H1 (cell line): ENCODE results near the gene SLC5A4. TPM values are rescaled to one million over a fixed set of nuclear protein-coding genes. Genes with fewer than 3 reads are reported as not detected.

Experiments used
- CTCF ChIA-PET: fragments of 300-600 bp; sonication (Branson Sonifier 250); formaldehyde crosslinking; loops from one replicate; lab custom pipeline; 2021; ENCODE audit not compliant: partially characterized antibody; lab: Charles Lee
- POLR2A ChIA-PET: fragments of 300-600 bp; sonication (Branson Sonifier 250); formaldehyde crosslinking; loops from one replicate; lab custom pipeline; 2021; ENCODE audit warnings: inconsistent platforms; ENCODE audit not compliant: partially characterized antibody; lab: Charles Lee
- DNase-seq, 2 experiments: peaks; one replicate each; pipeline versions ENCODE4 v3.0.0 to v3.0.0-alpha.2; 2010 to 2022; ENCODE audit warnings: low spot score in 2 of 2, low read depth in 1 of 2, mixed read lengths in 1 of 2
- FAIRE-seq: peaks from 2 replicates; lab custom pipeline; 2011; peaks lifted over from hg19 to GRCh38; lab: Jason Lieb, UNC
- H2AFZ ChIP-seq: 2 replicates; pipeline ENCODE4 v1.8.1; 2012; ENCODE audit warnings: low read length, inconsistent platforms
- H2AK5ac ChIP-seq: 2 replicates; pipeline ENCODE4 v1.6.1; 2013; ENCODE audit warnings: low read depth, low read length
- H2BK120ac ChIP-seq: replicated peaks from 2 replicates; pipeline ENCODE3; 2013; ENCODE audit warnings: low read depth, low read length, inconsistent platforms
- H2BK12ac ChIP-seq: 2 replicates; pipeline ENCODE4 v1.6.1; 2013; ENCODE audit warnings: low read depth, low read length
- H2BK15ac ChIP-seq: 2 replicates; pipeline ENCODE4 v1.6.1; 2013; ENCODE audit warnings: low read length
- H2BK20ac ChIP-seq: 2 replicates; pipeline ENCODE4 v1.6.1; 2013; ENCODE audit warnings: low read length
- H2BK5ac ChIP-seq: 2 replicates; pipeline ENCODE4 v1.6.1; 2013; ENCODE audit warnings: low read depth, low read length
- H3K14ac ChIP-seq: 2 replicates; pipeline ENCODE4 v1.6.1; 2013; ENCODE audit warnings: inconsistent platforms; ENCODE audit not compliant: insufficient read length
- H3K18ac ChIP-seq: 2 replicates; pipeline ENCODE4 v1.6.1; 2013; ENCODE audit warnings: low read length; ENCODE audit errors: extremely low read depth
- H3K23ac ChIP-seq: 2 replicates; pipeline ENCODE4 v1.6.1; 2013; ENCODE audit warnings: inconsistent platforms; ENCODE audit not compliant: insufficient read length
- H3K23me2 ChIP-seq: 2 replicates; pipeline ENCODE4 v1.6.1; 2013; ENCODE audit warnings: low read depth, low read length
- H3K27ac ChIP-seq: 2 replicates; pipeline ENCODE4 v1.6.1; 2011; ENCODE audit warnings: low read depth, low read length, inconsistent platforms
- H3K27me3 ChIP-seq, 4 experiments: replicated peaks in 1 of 4; 1 replicate in 1 of 4; 2 replicates in 3 of 4; pipeline versions ENCODE4 v1.6.1 to v1.8.1; 2011 to 2013; ENCODE audit warnings: low read length in 3 of 4, mild to moderate bottlenecking in 3 of 4, inconsistent platforms in 2 of 4, mixed read lengths in 2 of 4, moderate library complexity in 1 of 4; ENCODE audit not compliant: control insufficient read depth in 3 of 4, insufficient read depth in 3 of 4; ENCODE audit errors: extremely low read depth in 1 of 4
- H3K36me3 ChIP-seq, 4 experiments: 2 replicates each; pipeline versions ENCODE4 v1.6.1 to v1.8.1; 2011 to 2013; ENCODE audit warnings: mild to moderate bottlenecking in 4 of 4, low read length in 3 of 4, moderate library complexity in 2 of 4, control low read depth in 1 of 4, inconsistent platforms in 1 of 4; ENCODE audit not compliant: insufficient read depth in 4 of 4, control insufficient read depth in 2 of 4
- H3K4ac ChIP-seq: replicated peaks from 2 replicates; pipeline ENCODE3; 2013; ENCODE audit warnings: low read length, low read depth, mixed read lengths, inconsistent platforms; ENCODE audit not compliant: insufficient read length
- H3K4me1 ChIP-seq, 4 experiments: replicated peaks in 1 of 4; 1 replicate in 1 of 4; 2 replicates in 3 of 4; pipeline versions ENCODE4 v1.6.1 to v1.8.1; 2011 to 2013; ENCODE audit warnings: low read length in 3 of 4, inconsistent platforms in 2 of 4, mixed read lengths in 1 of 4; ENCODE audit not compliant: insufficient read depth in 4 of 4, control insufficient read depth in 3 of 4
- H3K4me2 ChIP-seq, 2 experiments: 2 replicates each; pipeline versions ENCODE4 v1.6.1 to v1.8.1; 2011 to 2013; ENCODE audit warnings: low read depth in 2 of 2, low read length in 2 of 2, control low read depth in 1 of 2, inconsistent platforms in 1 of 2, mild to moderate bottlenecking in 1 of 2; ENCODE audit not compliant: insufficient read depth in 1 of 2
- H3K4me3 ChIP-seq, 4 experiments: fragments of 200-600, 300-600 bp in 1 of 4; sonication (generic), shearing (Covaris generic), sonication (Bioruptor Twin) in 1 of 4; 2 replicates each; pipeline versions ENCODE4 v1.5.1 to v1.8.1; 2011 to 2016; ENCODE audit warnings: low read length in 4 of 4, low read depth in 3 of 4, control low read depth in 2 of 4, inconsistent platforms in 2 of 4, mild to moderate bottlenecking in 2 of 4, mixed read lengths in 1 of 4, moderate library complexity in 1 of 4; ENCODE audit not compliant: insufficient read depth in 2 of 4; ENCODE audit errors: extremely low read depth in 1 of 4
- H3K56ac ChIP-seq: replicated peaks from 2 replicates; pipeline ENCODE3; 2013; ENCODE audit warnings: low read depth, mild to moderate bottlenecking, mixed read lengths, low read length, inconsistent platforms; ENCODE audit not compliant: insufficient read length
- H3K79me1 ChIP-seq: 2 replicates; pipeline ENCODE4 v1.6.1; 2013; ENCODE audit warnings: low read depth, low read length, control low read depth
- H3K79me2 ChIP-seq, 2 experiments: 2 replicates each; pipeline versions ENCODE4 v1.6.1 to v1.8.1; 2012 to 2013; ENCODE audit warnings: low read length in 2 of 2, mild to moderate bottlenecking in 2 of 2, inconsistent platforms in 1 of 2; ENCODE audit not compliant: insufficient read depth in 2 of 2, control insufficient read depth in 1 of 2
- H3K9ac ChIP-seq, 4 experiments: replicated peaks in 1 of 4; 1 replicate in 1 of 4; 2 replicates in 3 of 4; pipeline versions ENCODE4 v1.6.1 to v1.8.1; 2011 to 2013; ENCODE audit warnings: low read depth in 3 of 4, low read length in 3 of 4, control low read depth in 2 of 4, mild to moderate bottlenecking in 2 of 4, moderate library complexity in 2 of 4, inconsistent platforms in 1 of 4; ENCODE audit errors: extremely low read depth in 1 of 4
- H3K9me3 ChIP-seq, 2 experiments: 2 replicates each; pipeline versions ENCODE4 v1.6.1 to v1.8.1; 2012 to 2013; ENCODE audit warnings: mild to moderate bottlenecking in 2 of 2, moderate library complexity in 2 of 2, control low read depth in 1 of 2, inconsistent platforms in 1 of 2, low read depth in 1 of 2, low read length in 1 of 2, mixed read lengths in 1 of 2; ENCODE audit not compliant: insufficient read depth in 2 of 2
- H4K20me1 ChIP-seq, 2 experiments: replicated peaks in 1 of 2; 2 replicates each; pipeline versions ENCODE3 to v1.8.1; 2011 to 2013; ENCODE audit warnings: inconsistent platforms in 2 of 2, low read length in 2 of 2, mild to moderate bottlenecking in 1 of 2; ENCODE audit not compliant: insufficient read depth in 2 of 2, control insufficient read depth in 1 of 2
- H4K5ac ChIP-seq: 2 replicates; pipeline ENCODE4 v1.6.1; 2013; ENCODE audit warnings: low read length, low read depth, mixed read lengths, inconsistent platforms; ENCODE audit not compliant: insufficient read length
- H4K8ac ChIP-seq: 2 replicates; pipeline ENCODE4 v1.8.0; 2013; ENCODE audit warnings: mild to moderate bottlenecking, moderate library complexity, low read length, inconsistent platforms; ENCODE audit not compliant: insufficient read depth; ENCODE audit errors: extremely low read depth
- H4K91ac ChIP-seq: replicated peaks from 2 replicates; pipeline ENCODE3; 2013; ENCODE audit warnings: low read length, mixed read lengths, inconsistent platforms; ENCODE audit not compliant: insufficient read length
- CTCF ChIP-seq, 3 experiments: IDR thresholded peaks; 1 replicate in 2 of 3; 2 replicates in 1 of 3; pipeline versions ENCODE4 v1.5.1 to v1.6.1; 2011; ENCODE audit warnings: low read length in 3 of 3, mild to moderate bottlenecking in 3 of 3, inconsistent platforms in 2 of 3, low read depth in 1 of 3, moderate library complexity in 1 of 3; ENCODE audit not compliant: insufficient read depth in 1 of 3; ENCODE audit errors: control extremely low read depth in 1 of 3
- EGR1 ChIP-seq: IDR thresholded peaks from 2 replicates; pipeline ENCODE4 v1.6.1; 2011; ENCODE audit warnings: low read depth, low read length, borderline replicate concordance
- HDAC6 ChIP-seq: IDR thresholded peaks from one replicate; pipeline ENCODE4 v1.7.1; 2012; ENCODE audit warnings: low read depth, mild to moderate bottlenecking, inconsistent platforms, low read length, moderate library complexity
- JUN ChIP-seq: IDR thresholded peaks from 2 replicates; pipeline ENCODE4 v1.6.1; 2011; ENCODE audit warnings: low read depth, mild to moderate bottlenecking, improper control_type of control experiment, low read length
- JUND ChIP-seq: IDR thresholded peaks from 2 replicates; pipeline ENCODE4 v1.6.1; 2011; ENCODE audit warnings: mild to moderate bottlenecking, improper control_type of control experiment, low read length
- KDM1A ChIP-seq: fragments of 200-600, 300-600 bp; sonication (generic); IDR thresholded peaks from 2 replicates; pipeline ENCODE4 v1.7.1; 2016; ENCODE audit warnings: mild to moderate bottlenecking, low read length, borderline replicate concordance
- KDM5A ChIP-seq: fragments of 200-600 bp; IDR thresholded peaks from 2 replicates; pipeline ENCODE4 v1.7.1; 2012; ENCODE audit warnings: mild to moderate bottlenecking, low read length, inconsistent platforms, mixed read lengths
- MAFK ChIP-seq: IDR thresholded peaks from 2 replicates; pipeline ENCODE4 v1.6.1; 2012; ENCODE audit warnings: low read depth, mild to moderate bottlenecking, improper control_type of control experiment, low read length
- POLR2A ChIP-seq, 2 experiments: IDR thresholded peaks; 1 replicate in 1 of 2; 2 replicates in 1 of 2; pipeline ENCODE4 v1.6.1; 2011; ENCODE audit warnings: low read depth in 2 of 2, low read length in 2 of 2, mild to moderate bottlenecking in 2 of 2; ENCODE audit errors: control extremely low read depth in 1 of 2
- POLR2AphosphoS5 ChIP-seq: IDR thresholded peaks from 2 replicates; pipeline ENCODE4 v1.6.1; 2011; ENCODE audit warnings: low read depth, low read length
- SAP30 ChIP-seq: fragments of 300-600 bp; sonication (generic); IDR thresholded peaks from 2 replicates; pipeline ENCODE4 v1.7.1; 2012; ENCODE audit warnings: low read length, moderate library complexity, mild to moderate bottlenecking, inconsistent platforms; ENCODE audit not compliant: insufficient read depth, insufficient replicate concordance
- SIRT6 ChIP-seq: IDR thresholded peaks from one replicate; pipeline ENCODE4 v1.7.1; 2012; ENCODE audit warnings: low read length, inconsistent platforms
- TAF7 ChIP-seq: optimal IDR thresholded peaks from 2 replicates; pipeline ENCODE3; 2011; ENCODE audit warnings: low read depth, mild to moderate bottlenecking, inconsistent platforms, low read length, moderate library complexity, borderline replicate concordance
- WGBS, 2 experiments: shearing (Covaris generic) in 1 of 2; methylation state at CpG; one replicate each; pipeline versions ENCODE4 v1.1.6 to v1.1.7; 2013 to 2015; ENCODE audit warnings: low lambda C conversion rate in 2 of 2, mixed read lengths in 2 of 2, inconsistent platforms in 1 of 2, low coverage in 1 of 2, missing lambda C conversion rate in 1 of 2; ENCODE audit not compliant: insufficient replicate concordance in 2 of 2, insufficient coverage in 1 of 2, insufficient read length in 1 of 2; ENCODE audit errors: extremely low coverage in 1 of 2, missing lambda C conversion rate in 1 of 2; 5-methylcytosine and 5-hydroxymethylcytosine counted together
- polyA plus RNA-seq, 7 experiments: library from polyadenylated mRNA; depleted of rRNA in 3 of 7; stranded (reverse) in 5 of 7; unstranded in 2 of 7; fragments of >200 nt in 5 of 7; fragments of 200-250 nt in 2 of 7; gene quantifications; 1 replicate in 5 of 7; 2 replicates in 1 of 7; 4 replicates in 1 of 7; pipeline versions ENCODE4 v1.2.1 to v1.2.3, GENCODE V29; 2011 to 2013; ENCODE audit warnings: missing spikeins in 2 of 7, mixed read lengths in 2 of 7
- total RNA-seq: library from RNA; stranded (reverse); fragmentation: NEBNext Ultra II Directional; extraction: Animal tissue kit (Norgen Biotek cat#: 25700); gene quantifications from 2 replicates; pipeline ENCODE4 v1.2.1, GENCODE V29; 2021

The SLC5A4 gene
- total and polyA plus RNA-seq, 2 of the 8 experiments (the other 6 are each of a cell fraction or from before 2014, with no cell fraction given): 0.17 TPM; not detected in 1

- no peaks in the 10 kb centered on the region for H3K79me2 ChIP-seq
- H3K27ac ChIP-seq: no peak overlapping the region
- no peaks in the 10 kb centered on the region for H3K23me2 ChIP-seq
- H3K23ac ChIP-seq: no peak overlapping the region
- DNase-seq (no peak), FAIRE-seq (no peak)
- H2AK5ac ChIP-seq: no peak overlapping the region
- H3K27me3 ChIP-seq: no peaks in the 10 kb centered on the region; a peak in 1 of 7 replicates
- no peak overlapping the region for H3K9ac ChIP-seq
- H4K91ac ChIP-seq: no peak overlapping the region
- no peak overlapping the region for H2BK5ac ChIP-seq
- no peak overlapping the region for H3K4ac ChIP-seq
- ChIA-PET CTCF (interaction anchor here (0.9 kb wide), 1 partner anchor 19 kb away, joined by 4 read pairs; no protein-coding TSS in a partner anchor), POLR2A (no interaction called here)
- H2BK120ac ChIP-seq: no peak overlapping the region
- no peak overlapping the region for H2AFZ ChIP-seq
- no peak overlapping the region for H3K14ac ChIP-seq
- no peak overlapping the region for H3K4me2 ChIP-seq
- H4K5ac ChIP-seq: no peak overlapping the region
- no peaks in the 10 kb centered on the region for H3K36me3 ChIP-seq
- H2BK12ac ChIP-seq: no peak overlapping the region
- no peak overlapping the region for H3K56ac ChIP-seq
- H3K4me3 ChIP-seq: no peak overlapping the region
- no peaks in the 10 kb centered on the region for H3K9me3 ChIP-seq
- no peaks in the 10 kb centered on the region for H4K20me1 ChIP-seq
- 97% methylated on average over 3 of the region's 3 CpGs; no CpG with 5 or more reads in 1 of the 2 experiments for WGBS, 2 experiments
- peaks cover 0 to 3% (median 0%) of the 10 kb centered on the region in 4 experiments; a peak in 1 of 7 replicates for H3K4me1 ChIP-seq
- H2BK20ac ChIP-seq: no peak overlapping the region
- no peak overlapping the region for H4K8ac ChIP-seq
- no peaks in the 10 kb centered on the region for H3K79me1 ChIP-seq
- no peak overlapping the region for H3K18ac ChIP-seq
- no peak overlapping the region for H2BK15ac ChIP-seq
- TF ChIP-seq KDM1A (no peak), JUND (no peak), SAP30 (no peak), TAF7 (no peak), HDAC6 (no peak), KDM5A (no peak), JUN (no peak), CTCF (IDR thresholded peaks at IDR 0.05; ENCODE audit: control extremely low read depth in 1 of 3, insufficient read depth in 1 of 3, low read depth in 1 of 3, low read length in 3 of 3) (no peak), SIRT6 (no peak), POLR2AphosphoS5 (no peak), MAFK (no peak), EGR1 (no peak), POLR2A (IDR thresholded peaks at IDR 0.05; ENCODE audit: control extremely low read depth in 1 of 2, low read depth in 2 of 2, low read length in 2 of 2) (no peak)
Measured at GRCh38 chr22:32185821-32186220, 69.3 kb downstream of the SLC5A4 start.
